ENCODE results near the gene PLBD2.

The PLBD2 gene

GRCh38 chr12:113371808-113372207 is 13.4 kb downstream of the PLBD2 start:
- no peak for DNase-seq

- no peak for DNase-seq
These were observed 14.0 kb downstream of the PLBD2 start for GRCh38 chr12:113372371-113372770.

- DNase-seq: no peak
These were observed 15.1 kb downstream of the PLBD2 start for GRCh38 chr12:113373440-113373839.

DNA sequence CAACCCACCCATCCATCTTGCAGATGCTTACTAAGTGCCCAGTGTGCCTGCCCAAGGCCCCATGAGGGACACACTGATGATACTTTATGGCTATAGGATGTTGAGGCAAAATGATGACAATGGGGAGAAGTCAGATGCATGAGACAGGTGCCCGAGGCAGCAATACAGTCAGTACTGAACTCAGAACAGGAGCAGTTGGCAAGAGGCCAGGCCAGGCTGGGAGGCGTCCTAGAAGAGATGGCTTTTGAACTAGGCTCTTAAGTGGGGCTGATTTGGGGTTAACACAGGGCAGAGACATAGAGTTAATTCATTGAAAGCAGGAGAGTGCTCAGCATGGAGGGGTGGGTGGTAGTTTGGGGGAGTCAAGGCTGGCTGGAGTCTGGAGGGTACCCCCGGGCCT is 15.6 kb downstream of the PLBD2 start:
- no peak for DNase-seq

GRCh38 chr12:113374823-113375428 is 16.5 kb downstream of the PLBD2 start:
- DNase-seq: no peak

- no peak for DNase-seq
These were observed 19.9 kb downstream of the PLBD2 start for GRCh38 chr12:113378291-113378690.

DNA sequence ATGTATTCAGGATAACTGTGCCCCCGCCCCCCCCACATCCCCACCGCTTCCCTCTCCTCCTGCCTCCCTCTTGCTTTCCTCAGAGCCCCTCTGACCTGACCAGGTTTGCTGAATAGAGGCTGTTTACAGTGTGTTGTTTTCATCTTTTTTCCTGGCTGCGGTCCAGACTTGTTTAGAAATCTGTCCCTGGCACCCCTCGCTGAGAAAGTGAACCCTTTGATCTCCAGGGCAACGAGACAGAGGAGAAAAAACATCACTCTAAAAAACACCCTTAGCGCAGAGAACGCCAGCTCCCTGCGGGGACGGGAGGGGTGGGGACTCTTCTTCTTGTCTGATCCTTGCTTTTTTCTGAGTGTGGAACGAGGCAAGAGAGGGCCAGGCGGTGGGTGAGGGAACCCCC is 22.8 kb downstream of the PLBD2 start:
- no peak for DNase-seq

DNA sequence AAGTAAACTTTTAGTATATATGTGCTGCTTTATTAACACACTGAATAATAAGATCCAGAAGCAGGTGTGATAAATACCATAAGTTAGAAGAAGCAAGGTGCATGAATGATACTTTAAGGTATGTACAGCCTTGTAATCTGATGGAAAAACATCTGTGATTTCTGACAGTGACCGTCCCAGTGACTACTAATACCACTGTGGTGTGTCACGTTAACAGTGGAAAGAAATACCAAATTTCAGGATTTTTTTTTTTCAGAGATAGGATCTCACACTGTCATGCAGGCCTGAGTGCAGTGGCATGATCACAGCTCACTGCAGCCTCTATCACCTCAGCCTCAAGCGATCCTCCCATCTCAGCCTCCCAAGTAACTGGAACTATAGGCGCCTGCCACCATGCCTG is 23.8 kb downstream of the PLBD2 start:
- no peak for DNase-seq

GRCh38 chr12:113384778-113385177 is 26.4 kb downstream of the PLBD2 start:
- no peak for DNase-seq

DNA sequence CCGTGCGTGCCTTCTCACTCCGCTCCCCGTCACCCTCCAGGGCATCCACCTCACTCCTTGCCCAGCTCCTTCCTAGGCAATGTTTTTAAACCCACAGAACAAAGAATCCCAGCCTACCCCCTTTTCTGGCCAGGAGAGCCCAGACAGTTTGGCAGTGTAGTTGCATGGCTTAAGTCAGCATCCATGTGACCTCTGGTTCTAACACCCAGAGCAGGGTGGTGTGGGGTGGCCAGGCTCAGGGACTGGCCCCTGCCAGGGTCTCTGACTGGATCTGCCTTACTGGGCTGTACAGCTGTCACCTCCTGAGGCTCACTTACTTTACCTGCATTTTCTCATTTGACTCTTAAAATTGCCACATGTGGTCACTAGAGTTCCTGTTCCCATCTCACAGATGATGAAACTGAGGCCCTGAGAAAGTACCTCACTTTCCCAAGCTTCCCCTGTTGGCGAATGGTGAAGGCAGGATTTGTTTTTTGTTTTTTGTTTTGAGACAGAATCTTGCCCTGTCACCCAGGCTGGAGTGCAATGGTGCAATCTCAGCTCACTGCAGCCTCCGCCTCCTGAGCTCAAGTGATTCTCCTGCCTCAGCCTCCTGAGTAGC is 27.0 kb downstream of the PLBD2 start:
- no peak for DNase-seq

- DNase-seq: no peak
These were observed 28.6 kb downstream of the PLBD2 start for GRCh38 chr12:113386866-113387566.

DNA sequence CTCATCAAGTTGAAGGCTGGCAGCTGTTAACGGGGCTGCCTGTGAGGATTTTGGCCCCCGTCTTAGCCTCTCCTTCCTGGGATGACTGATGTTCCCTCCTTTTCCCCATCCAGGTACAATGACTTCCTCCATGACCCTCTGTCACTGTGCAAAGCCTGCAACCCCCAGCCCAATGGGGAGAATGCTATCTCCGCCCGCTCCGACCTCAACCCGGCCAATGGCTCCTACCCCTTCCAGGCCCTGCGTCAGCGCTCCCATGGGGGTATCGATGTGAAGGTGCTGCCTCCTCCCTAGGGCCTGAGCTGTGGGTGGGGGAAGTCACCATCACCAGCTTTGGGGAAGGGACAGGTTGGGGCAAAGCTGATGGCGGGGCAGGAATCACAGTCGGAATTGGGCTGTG is 29.2 kb downstream of the PLBD2 start:
- DNase-seq: no peak

- DNase-seq: no peak
These were observed 30.0 kb downstream of the PLBD2 start for GRCh38 chr12:113388351-113388750.

GRCh38 chr12:113390064-113391043 is 32.0 kb downstream of the PLBD2 start:
- DNase-seq: no peak

GRCh38 chr12:113391145-113391544 is 32.8 kb downstream of the PLBD2 start:
- no peak for DNase-seq

GRCh38 chr12:113391650-113392337 is 33.4 kb downstream of the PLBD2 start:
- DNase-seq: no peak

GRCh38 chr12:113392520-113392919 is 34.1 kb downstream of the PLBD2 start:
- no peak for DNase-seq

DNA sequence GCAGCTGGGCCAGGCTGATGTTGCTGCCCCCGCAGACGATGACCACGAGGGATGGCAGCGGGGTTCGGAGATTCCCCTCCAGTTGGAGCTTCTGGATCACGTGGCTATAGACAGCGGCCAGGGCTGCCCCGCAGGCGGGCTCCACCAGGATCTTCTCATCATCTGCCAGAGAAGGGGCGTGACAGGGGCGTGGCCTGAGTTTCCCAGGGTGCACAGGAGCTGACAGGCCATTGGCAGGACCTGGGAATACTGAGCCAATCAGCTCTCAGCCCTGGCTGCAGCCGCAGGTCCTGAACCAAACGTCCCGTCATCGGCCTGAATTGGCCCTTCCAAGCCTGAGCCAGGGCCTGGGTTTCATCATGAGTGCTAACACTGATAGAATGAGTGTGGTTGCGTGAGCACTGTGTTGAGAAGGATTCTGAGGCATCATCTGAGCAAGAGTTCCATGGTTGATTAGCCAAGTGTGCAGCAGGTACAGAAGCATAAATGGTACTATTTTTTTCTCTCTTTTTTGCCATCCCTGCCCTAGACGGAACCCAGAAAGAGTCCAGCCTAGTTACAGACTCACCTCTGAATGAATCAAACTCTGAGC is 34.7 kb downstream of the PLBD2 start:
- no peak for DNase-seq

- no peak for DNase-seq
These were observed 35.4 kb downstream of the PLBD2 start for GRCh38 chr12:113393749-113394148.

- no peak for DNase-seq
These were observed 36.7 kb downstream of the PLBD2 start for GRCh38 chr12:113395119-113395518.

DNA sequence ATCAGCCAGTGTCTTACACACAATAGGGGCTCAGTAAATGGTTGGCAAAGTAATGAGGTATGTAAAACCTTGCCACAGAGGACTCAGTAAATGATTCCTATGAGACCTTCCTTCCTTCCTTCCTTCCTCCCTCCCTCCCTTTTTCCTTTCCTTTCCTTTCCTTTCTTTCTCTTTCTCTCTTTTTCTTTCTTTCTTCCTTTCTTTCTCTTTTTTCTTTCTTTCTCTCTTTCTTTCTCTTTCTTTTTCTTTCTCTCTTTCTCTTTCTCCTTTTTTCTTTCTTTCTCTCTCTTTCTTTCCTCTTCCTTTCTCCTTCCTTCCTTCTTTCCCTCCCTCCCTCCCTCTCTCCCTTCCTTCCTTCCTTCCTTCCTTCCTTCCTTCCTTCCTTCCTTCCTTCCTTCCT is 37.8 kb downstream of the PLBD2 start:
- DNase-seq: no peak

GRCh38 chr12:113396828-113397496 is 38.6 kb downstream of the PLBD2 start:
- DNase-seq: no peak

Data from stimulated activated CD4-positive, alpha-beta T cell treated with anti-CD3 and anti-CD28 coated beads, Interleukin-12 subunit alpha, Interleukin-12 subunit beta, amount 100 ng/mL, for 4 hours (primary cell).